ENCODE data around the gene FBXW8. TPM values are rescaled to one million over a fixed set of nuclear protein-coding genes. Genes with fewer than 3 reads are reported as not detected.

Gene FBXW8
- total RNA-seq, 1 donor from 2014 or later: 3.3 TPM

DNA sequence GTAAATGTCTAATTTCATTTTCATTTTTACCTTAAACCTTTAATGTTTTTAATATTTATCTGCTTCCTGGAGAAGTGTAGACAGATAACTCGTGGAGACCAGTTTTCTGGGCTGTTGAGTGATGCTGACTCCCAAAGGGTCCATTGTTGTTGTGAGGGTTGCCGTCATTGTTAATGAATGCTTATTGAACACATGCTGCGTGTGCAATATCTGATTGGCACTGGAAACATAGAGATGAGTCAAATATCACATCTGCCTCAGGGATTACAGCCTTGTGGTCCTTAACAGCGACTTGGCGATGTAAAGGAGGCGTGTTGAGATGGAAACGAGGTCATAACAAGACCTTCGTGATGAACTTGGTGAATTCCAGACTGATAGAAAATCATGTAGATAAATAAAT is 85.9 kb downstream of the FBXW8 start:
- Histone ChIP-seq H3K27me3 (no peaks in the 10 kb centered on the region), H3K9me3 (no peaks in the 10 kb centered on the region), H3K27ac (no peak overlapping the region), H3K36me3 (peaks cover 9 to 10% of the 10 kb centered on the region in 2 donors), H3K4me3 (no peak overlapping the region), H3K4me1 (no peaks in the 10 kb centered on the region)
- TF ChIP-seq, protein P1, sequence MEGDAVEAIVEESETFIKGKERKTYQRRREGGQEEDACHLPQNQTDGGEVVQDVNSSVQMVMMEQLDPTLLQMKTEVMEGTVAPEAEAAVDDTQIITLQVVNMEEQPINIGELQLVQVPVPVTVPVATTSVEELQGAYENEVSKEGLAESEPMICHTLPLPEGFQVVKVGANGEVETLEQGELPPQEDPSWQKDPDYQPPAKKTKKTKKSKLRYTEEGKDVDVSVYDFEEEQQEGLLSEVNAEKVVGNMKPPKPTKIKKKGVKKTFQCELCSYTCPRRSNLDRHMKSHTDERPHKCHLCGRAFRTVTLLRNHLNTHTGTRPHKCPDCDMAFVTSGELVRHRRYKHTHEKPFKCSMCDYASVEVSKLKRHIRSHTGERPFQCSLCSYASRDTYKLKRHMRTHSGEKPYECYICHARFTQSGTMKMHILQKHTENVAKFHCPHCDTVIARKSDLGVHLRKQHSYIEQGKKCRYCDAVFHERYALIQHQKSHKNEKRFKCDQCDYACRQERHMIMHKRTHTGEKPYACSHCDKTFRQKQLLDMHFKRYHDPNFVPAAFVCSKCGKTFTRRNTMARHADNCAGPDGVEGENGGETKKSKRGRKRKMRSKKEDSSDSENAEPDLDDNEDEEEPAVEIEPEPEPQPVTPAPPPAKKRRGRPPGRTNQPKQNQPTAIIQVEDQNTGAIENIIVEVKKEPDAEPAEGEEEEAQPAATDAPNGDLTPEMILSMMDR (IDR thresholded peaks at IDR 0.05): no peak
- DNase-seq (ENCODE audit: low spot score in 2 of 2): no peak
- intact Hi-C loops (cut with DNase I): no loop called here

DNA sequence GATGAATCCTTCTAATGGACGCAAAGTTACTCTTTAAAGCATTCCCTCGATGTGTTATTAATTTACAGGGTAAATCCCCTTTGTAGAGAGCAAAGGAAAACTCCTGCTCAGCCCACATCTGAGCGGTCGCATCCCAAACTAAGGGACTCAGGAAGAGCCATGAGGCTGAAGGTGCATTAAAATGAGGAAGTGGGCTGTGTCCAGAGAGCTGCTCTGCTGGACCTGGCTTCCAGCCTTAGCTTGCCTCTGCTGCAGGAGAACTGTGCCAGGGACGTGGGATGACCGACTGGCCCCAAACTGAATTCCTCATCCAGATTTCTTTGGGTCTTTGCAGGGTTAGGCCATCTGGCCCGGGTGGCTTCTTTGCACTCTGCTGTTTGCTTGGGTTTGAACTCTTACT is 88.3 kb downstream of the FBXW8 start:
- peaks cover 9 to 13% of the 10 kb centered on the region in 2 donors for H3K36me3 ChIP-seq
- no peaks in the 10 kb centered on the region for H3K9me3 ChIP-seq
- no peaks in the 10 kb centered on the region for H3K27me3 ChIP-seq
- no peak overlapping the region for H3K4me3 ChIP-seq
- no peak overlapping the region for H3K27ac ChIP-seq
- no peaks in the 10 kb centered on the region for H3K4me1 ChIP-seq
- TF ChIP-seq, protein P1 (IDR thresholded peaks at IDR 0.05): no peak
- intact Hi-C loops (cut with DNase I): no loop called here
- no peak for DNase-seq (ENCODE audit: low spot score in 2 of 2)

DNA sequence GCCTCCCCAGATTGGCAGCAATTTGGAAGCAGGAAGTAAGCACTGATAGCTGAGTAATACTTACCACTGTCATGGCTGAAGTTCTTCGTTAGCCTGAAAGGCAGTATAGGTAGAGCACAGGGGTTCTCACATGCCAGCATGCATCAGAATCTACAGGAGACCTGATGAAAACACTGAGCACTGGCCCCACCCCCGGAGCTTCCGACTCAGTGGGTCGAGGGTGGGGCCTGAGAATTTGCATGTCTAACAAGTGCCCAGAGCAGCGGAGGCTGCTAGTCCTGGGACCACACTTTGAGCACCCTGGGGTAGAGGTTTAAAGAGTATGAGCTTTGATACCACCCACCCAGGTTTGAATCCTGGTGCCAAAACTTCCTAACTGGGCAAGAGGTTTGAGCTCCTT is 89.6 kb downstream of the FBXW8 start:
- intact Hi-C loops (cut with DNase I): no loop called here
- H3K4me1 ChIP-seq: no peaks in the 10 kb centered on the region
- no peaks in the 10 kb centered on the region for H3K27me3 ChIP-seq
- no peaks in the 10 kb centered on the region for H3K9me3 ChIP-seq
- no peak overlapping the region for H3K27ac ChIP-seq
- no peak for DNase-seq (ENCODE audit: low spot score in 2 of 2)
- TF ChIP-seq, protein P1 (IDR thresholded peaks at IDR 0.05): no peak
- no peak overlapping the region for H3K4me3 ChIP-seq
- H3K36me3 ChIP-seq: peaks cover 20 to 22% of the 10 kb centered on the region in 2 donors

DNA sequence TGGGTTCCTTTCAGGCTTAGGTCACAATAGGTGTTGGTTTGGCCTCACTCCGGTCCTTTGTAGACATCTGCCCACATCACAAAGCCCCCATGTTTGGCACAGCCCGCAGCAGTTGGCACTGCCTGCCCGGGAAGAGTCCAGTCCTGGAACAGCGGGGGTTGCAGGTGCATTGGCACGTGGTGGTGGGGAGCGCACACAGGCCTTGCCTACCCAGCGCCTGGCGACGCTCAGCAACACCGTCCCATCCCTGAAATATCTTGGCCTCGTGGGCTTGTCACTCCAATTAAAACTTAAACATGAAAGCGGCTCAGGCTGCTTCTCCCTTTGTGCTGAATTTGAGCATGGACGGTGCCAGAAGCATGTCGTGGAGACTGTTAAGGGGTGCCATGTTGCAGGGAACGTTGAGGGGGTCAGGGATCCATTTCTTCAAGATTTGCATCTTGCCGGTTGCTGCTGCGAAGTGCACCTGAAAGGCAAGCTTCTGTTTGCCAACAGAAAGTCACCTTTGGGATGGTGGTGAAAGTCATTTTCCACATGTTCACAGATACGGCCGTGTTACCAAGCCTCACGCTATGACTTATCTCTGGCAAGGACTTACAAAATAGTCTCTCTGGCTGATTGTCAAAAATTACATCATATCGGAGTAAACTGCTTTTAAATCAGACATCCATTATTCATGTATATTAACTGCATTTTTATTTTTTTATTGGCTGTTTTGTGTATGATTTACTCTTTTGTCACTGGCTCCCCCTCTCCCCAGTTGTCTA is 91.5 kb downstream of the FBXW8 start:
- no peak overlapping the region for H3K4me3 ChIP-seq
- no peaks in the 10 kb centered on the region for H3K9me3 ChIP-seq
- no peak for DNase-seq (ENCODE audit: low spot score in 2 of 2)
- H3K36me3 ChIP-seq: peaks cover 27 to 37% of the 10 kb centered on the region in 2 donors
- no peak overlapping the region for H3K27ac ChIP-seq
- no peaks in the 10 kb centered on the region for H3K27me3 ChIP-seq
- H3K4me1 ChIP-seq: no peaks in the 10 kb centered on the region
- TF ChIP-seq, protein P1 (IDR thresholded peaks at IDR 0.05): no peak
- intact Hi-C loops (cut with DNase I): no loop called here

DNA sequence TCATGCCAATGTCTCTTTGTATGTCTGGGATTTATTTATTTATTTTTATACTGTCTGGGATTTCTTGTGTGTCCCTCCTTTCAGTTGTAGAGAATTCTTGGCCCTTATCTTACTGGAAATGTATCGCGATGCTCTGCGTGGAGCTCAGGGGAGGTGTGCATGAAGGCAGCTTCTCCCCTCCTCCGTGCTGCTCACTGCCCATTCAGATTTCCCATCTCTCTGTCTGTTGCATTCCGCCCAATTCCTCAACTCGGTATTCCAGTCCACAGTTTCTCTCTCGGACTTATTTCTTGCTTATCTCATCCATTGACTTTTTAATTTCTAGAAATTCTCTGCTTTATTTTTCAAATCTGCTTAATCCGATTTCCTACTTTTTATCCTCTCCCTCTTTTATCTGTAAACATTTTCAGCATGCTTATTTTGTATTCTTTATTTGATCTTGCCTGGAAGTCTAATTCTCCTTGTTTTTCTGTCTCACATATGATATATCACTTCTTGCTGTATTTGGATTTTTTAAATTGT is 93.2 kb downstream of the FBXW8 start:
- Histone ChIP-seq H3K4me3 (no peak overlapping the region), H3K27ac (no peak overlapping the region), H3K27me3 (no peaks in the 10 kb centered on the region), H3K9me3 (no peaks in the 10 kb centered on the region), H3K36me3 (peaks cover 27 to 32% of the 10 kb centered on the region in 2 donors), H3K4me1 (no peaks in the 10 kb centered on the region)
- TF ChIP-seq, protein P1 (IDR thresholded peaks at IDR 0.05): no peak
- intact Hi-C loops (cut with DNase I): no loop called here
- DNase-seq (ENCODE audit: low spot score in 2 of 2): no peak

Measured in ascending aorta (tissue), 2 donors.